Left lobe of liver (tissue), 2 donors: Measurements from ENCODE around the gene PDE1A. TPM values are rescaled to one million over a fixed set of nuclear protein-coding genes. Genes with fewer than 3 reads are reported as not detected.

Source experiments
- ATAC-seq: fragments of 200-7000 bp; cut with Tn5 transposase; one replicate; pipeline ENCODE4 v1.9.1; 2020; ENCODE audit warnings: mild to moderate bottlenecking, moderate library complexity
- DNase-seq: peaks from one replicate; pipeline ENCODE4 v3.0.0-alpha.2; 2020; ENCODE audit warnings: low spot score
- total RNA-seq: library from RNA; stranded (reverse); gene quantifications from one replicate; pipeline ENCODE4 v1.2.1, GENCODE V29; 2021
- donor health status: DM: no; HTN: no; CAD: no; lungs with moderate emphysema.
- donor health status: DM: no; HTN: yes; CAD: no.

Gene PDE1A
- total RNA-seq, 1 donor from 2014 or later, result 1.1 TPM

DNA sequence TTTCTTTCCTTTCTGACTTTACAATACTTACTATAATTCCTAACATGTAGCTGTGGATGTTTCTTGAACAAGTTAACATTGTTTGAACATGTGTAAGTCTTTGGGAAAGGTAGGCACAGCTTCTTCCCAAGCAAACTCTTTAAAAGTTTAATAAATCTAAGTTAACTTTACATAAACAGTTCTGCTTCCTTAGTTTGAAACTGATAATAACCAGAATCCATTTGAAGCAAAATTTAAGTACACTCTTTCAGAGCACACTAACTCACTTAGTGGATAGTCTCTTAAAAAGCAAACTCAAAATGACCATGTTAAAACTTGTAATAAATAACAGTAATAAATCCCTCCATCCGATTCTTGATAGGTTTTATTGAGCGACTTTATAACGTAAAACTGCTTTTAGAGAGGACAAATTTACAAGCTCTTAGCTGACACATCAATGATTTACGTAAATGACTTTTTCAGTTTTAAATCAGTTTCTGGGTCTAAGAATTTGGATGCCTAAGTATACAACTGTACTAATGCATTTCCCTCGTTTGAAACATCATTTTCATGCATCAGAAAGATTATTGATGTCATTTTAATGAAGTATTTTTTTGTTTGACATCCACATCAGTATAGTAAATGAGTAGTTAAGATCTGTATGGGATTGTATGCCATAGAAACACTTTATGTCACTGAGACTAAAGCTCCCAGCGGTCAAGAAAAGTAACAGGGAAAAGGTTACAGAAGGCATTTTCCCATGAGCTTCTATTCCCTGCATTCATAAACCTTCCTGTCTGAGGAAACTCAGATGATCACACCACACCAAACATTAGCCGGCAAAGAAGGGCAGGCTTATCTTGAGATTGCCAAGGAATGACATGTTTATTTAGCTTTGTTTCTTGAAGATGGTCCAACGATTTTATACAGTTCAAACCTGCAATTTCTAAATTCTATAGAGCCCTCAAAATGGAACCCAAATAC is 67.5 kb downstream of the PDE1A start:
- ATAC-seq (no peak), DNase-seq (no peak)

DNA sequence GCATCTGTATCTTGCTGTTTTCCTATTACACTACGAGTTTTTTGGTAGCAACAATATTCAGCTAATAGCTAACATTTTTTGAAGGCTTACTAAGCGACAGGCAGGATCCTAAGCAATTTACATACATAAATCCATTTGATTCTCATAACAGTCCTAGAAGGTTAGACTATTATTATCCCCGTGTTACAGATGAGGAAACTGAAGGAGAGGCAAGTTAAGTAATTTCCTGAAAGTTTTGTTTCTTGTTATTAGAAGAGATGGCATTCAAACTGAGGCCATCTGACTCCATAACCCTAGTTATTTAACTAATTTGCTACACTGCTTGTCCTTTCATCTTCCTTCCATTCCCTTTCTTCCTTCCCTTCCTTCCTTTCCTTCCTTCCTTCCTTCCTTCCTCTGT is 68.2 kb downstream of the PDE1A start:
- no peak for ATAC-seq
- no peak for DNase-seq

DNA sequence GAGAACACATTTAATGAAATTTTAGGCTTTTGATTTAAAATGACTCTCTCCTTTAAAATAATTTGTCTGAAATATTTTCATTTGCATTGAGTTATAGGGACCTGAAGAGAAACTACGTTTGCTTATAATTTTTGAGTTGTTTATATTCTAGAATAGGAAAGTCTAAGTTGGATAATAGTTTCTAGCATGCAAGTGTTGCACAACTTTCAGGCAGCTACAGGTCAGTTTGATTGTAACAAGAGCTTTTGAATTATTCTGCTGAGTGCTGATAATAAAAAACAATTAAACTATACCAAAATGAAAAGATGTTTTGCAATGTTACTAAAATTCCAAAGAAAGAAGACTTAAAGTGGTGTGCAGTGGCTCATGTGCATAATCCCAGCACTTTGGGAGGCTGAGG is 71.0 kb downstream of the PDE1A start:
- DNase-seq (no peak), ATAC-seq (no peak)

DNA sequence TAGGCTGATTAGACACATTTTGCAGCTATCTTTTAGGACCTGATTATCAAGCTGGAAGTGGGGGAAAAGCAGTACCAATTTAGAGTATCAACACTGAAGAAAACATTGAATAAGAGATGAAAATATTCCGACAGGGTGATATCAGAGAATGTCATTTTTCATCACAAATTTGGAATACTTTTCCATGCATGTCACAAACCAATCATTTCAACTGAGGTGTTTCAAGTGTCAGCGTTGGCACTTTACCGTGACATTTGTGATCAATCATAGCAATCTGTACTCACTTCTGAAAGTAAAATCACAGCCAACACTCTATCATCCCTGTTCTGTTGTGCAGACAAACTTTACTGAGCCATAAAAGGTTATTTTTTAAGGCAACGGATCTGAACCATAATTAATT is 75.4 kb downstream of the PDE1A start:
- DNase-seq, result no peak
- no peak for ATAC-seq

DNA sequence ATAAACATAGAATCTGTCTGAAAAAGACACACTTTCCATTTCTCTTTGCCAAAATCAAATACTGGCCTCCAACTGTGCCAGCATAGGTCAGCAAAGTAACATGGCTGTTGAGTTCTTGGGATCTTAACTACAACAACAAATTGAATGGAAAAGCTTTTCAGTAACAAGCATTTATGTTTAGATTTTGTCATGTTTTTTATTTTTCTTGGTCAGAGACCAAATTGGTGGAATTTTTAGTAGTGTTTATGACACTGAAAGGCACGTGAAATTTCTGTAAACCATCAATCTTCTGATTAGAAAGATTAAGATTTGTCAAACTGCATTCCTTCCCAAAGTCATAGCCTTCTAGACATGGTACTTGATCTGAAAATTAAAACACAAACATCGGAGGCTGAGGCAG is 77.6 kb downstream of the PDE1A start:
- DNase-seq (no peak), ATAC-seq (no peak)

DNA sequence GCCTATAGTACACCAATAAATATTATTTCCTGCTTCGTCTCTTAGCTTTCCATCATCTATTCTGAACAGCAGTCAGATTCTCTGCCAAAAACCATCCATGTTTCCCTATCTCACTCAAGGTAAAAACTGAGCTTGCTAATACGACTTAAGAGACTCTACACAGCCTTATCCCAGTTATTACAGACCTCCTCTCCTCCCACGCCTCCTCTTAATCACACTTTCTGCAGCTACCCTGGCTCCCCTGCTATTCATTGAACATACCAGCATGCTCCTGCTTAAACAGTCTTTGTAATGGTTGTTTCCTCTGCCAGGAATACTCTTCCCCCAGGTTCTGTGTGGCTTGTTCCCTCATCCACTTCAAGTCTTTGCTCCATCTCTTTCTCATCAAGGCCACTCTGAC is 81.5 kb downstream of the PDE1A start:
- ATAC-seq (no peak), DNase-seq (no peak)

DNA sequence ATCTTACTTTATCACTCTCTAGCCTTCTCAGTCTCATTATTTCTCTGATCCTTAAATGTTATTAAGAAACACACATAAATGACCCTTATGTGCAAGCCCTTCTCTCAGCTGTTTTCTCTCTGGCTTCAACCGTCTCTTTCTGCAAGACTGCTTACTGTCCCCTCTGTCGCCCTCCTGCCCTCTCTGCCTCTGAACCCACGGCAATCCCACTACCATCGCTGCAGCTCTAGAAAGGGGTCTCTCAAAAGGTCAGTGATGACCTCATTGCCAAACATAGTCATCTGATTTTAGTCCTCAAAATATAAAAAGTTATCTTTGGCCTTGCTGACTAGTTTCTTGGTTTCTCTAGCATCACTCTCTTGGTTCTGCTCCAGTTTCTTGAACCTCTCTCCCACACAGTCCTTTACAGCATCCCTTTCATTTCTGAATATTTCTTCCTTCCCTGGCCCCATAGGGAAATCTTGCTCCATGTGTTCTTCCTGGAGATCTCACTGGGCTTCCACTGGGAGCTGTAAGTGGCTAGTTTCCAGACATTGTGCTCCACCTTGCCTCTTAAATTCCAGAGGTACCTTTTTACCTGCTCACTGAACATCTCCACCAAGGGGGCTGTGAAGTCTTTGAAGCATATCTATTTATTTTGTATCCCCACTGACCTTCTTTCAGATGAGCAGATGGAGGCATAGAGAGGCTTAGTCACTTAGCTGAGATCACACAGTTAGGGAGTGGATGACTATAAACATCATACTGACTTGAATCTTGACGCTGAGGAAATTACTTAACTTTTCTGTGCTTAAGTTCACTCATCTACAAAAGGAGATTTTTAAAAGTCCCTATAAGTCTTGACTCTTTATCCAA is 96.2 kb downstream of the PDE1A start:
- no peak for ATAC-seq
- no peak for DNase-seq

DNA sequence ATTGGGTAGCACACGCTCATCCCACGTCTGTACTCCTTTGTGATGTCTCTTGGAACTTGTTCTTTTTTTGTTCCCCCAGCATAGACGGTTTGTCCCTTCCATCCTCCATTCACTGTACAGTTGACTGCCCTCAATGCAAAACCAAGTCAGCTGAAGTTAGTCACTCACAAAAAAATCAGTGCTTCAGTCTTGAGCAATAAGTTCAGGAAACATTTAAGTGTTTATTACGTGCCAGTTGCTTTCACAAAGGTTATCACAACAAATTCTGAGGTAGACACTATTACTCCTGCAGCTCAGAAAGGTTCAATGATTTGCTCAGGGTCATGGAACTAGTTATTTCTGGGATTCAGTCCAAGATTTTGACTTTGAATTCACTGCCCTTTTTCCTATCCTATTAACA is 102.2 kb downstream of the PDE1A start:
- DNase-seq (no peak), ATAC-seq (no peak)

DNA sequence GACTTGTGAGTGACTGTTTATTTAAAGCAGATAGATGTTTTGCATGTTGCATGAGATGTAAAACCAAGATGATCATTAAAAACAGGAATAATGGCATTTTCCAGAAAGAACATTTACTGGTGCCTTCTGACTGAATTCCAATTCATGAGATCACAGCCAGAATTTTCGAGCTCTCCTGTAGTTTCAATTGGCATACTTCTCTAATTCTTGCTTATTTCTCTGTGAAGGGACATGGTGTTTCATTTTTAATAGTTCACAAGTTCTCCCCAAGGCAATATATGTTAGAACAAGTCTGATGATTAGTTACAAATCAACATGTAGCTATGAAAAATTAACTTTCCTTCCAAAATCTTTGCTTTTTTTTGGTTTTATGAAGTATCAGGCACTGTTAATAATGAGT is 105.7 kb downstream of the PDE1A start:
- DNase-seq, result no peak
- no peak for ATAC-seq

DNA sequence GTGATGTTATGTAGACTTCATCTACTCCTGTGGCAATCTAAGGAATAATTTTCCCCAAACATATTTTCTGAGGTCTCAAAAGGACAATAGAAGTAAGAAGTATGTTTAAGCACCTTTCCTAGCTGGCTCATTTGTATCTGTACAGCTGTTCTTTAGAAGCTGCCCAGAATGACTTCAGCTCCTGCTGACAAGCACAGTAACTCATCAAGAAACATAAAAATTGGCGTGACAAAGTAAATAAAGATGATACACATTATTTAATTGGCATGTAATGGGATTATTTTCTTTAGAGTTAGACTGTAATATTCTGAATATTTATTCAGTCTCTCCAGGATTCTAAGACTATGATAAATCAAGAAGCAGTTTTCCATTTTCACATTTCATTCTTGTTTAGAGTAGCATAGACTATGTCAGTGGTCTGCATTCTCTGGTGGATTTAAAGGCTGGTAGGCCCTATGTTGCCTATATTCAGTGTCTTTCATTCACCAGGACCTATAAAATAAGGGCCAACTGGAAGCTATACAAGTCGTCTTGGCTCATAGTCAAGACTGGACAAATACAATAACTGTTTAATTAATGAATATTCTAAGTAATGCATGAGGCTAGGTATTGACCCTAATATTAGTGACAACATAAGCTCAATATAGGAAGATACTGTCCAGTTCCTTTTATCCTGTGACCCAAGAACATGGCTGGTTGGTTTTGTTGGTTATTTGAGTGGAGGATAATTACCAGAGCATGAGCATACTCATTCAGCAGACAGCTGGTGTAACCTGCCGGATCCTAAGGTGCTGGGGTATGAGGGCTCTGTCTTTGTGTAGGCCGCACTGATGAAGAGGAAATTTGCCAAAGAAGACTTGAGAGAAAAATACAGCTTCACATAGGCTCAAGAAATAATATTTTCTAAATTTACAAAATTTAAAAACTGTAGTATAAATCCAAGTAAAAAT is 107.0 kb downstream of the PDE1A start:
- DNase-seq (no peak), ATAC-seq (no peak)

DNA sequence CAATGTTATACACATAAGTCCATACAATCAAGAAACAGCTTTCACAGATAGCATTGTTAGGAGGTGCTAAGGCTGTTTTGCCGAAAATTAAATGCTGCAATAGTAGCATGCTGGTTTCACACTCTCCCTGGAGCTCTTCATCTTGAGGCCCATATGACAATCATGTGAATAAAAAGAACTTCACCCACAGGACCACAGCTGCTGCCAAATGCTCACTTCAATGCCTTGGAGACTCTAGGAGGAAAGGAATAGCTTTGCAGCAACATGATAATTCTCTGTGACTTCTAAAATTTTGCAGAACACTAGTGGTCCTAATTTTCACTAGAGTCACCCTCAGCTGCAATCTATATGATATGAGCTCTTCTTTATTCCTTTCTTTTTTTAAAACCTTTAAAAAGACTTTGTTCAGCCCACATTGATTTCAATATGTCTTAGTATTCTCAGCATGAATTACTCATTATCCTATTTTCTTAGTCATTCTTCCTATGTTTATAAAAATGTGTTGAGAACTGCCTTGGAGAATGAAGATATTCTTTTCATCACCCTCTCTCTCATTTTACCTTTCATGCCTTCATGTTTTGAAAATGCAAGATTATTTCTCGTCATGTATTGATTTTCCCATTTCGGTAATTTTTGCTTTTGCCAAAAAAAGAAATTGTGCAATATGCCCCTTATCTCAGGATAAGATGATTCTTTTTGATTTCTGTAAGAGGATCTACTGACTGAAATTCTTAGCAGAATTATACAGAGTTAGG is 108.2 kb downstream of the PDE1A start:
- ATAC-seq (no peak), DNase-seq (no peak)

DNA sequence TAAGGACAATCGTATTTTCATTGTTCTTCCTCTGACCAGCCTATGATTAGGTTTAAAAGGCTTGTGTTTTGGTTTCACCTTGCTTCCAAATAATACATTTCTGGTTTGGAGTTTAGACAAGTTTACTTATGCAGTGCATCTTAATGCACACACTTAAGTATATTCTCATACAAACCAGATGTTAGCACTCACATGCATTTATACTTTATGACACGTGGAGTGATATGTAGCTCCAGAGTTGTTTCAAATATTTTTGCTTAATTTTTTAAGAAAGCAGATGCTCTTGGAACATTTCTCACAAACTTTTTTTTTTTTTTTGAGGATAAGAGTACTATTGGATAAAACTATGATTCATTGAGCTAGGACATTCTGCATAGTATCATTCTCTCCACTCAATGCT is 109.9 kb downstream of the PDE1A start:
- ATAC-seq (no peak), DNase-seq (no peak)

DNA sequence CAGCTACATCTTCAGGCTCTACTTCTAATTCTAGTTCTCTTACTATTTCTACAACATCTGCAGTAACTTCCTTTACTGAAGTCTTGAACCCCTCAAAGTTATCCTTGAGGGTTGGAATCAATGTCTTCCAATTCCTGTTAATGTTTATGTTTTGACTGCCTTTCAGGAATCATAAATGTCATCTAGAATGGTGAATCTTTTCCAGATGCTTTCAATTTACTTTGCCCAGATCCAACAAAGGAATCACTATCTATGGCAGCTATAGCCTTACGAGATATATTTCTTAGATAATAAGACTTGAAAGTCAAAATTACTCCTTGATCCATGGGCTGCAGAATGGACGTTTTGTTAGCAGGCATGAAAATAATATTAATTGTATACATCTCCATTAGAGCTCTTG is 123.9 kb downstream of the PDE1A start:
- no peak for ATAC-seq
- no peak for DNase-seq

DNA sequence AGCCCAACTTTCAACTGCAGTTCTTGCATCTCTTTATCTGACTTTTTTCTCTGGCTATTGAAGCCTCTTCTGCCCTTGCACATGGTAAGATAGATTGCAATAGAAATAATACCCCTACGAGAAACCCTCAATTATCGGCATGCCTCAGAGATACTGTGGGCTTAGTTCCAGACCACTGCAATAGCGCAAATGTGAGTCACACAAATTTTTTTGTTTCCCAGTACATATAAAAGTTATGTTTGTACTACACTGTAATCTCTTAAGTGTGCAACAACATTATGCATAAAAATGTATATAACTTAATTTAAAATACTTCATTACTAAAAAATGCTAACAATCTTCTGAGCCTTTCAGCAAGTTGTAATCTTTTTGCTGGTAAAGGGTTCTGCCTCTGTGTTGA is 124.7 kb downstream of the PDE1A start:
- no peak for ATAC-seq
- DNase-seq, result no peak

DNA sequence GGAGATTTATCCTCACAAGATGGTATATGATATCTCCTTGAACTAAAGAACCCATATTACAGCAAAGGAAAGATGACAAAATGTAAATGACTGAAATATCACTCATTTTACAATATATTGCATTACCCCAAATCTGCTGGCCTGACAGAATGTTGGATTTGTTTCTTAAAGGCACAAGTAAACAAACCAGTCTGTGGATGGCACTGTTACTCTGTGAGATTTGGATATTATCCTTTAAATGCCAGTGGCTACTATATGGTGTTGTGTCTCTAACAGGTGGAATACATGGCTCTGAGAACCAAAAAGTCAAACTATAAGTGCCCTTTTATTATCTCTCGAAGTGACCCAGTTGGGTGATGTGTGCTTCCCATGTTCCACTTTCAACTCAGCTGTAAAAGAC is 125.7 kb downstream of the PDE1A start:
- ATAC-seq (no peak), DNase-seq (no peak)

DNA sequence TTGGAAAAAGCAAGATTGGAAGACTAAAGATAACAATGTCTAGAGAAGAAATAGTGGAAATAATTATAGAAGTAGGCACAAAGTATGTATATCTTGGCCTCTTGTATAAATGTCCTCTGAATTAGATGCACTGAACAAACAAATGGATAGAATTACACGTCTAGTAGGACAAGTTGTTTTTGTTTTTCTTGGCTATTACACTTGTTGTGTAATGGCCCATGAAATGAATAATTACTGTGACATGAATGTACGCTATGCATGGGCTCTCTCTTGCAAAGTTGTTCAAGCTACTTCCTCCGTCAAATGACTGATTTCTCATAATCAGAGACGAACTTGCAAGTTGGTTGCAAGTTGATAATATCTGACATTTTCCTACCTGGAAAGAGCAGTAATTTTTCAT is 126.2 kb downstream of the PDE1A start:
- DNase-seq (no peak), ATAC-seq (no peak)

DNA sequence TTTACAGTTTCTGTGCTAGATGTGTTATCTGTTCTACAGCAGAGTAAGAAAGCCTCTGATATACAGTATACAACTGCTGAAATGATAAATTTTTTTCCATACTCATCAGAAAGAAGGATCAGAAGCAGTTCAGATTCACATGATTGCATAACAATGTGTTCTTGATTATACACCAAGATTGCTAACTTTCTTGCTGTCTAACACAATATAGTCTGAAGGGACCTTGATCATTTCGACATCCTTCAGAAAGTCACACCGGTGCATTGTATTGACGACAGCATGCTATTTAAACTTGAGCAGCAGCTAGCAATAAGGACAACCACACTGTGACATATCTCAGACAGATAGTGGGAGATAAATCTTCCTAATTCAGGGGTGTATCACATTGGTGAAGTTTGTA is 127.2 kb downstream of the PDE1A start:
- no peak for ATAC-seq
- DNase-seq, result no peak

DNA sequence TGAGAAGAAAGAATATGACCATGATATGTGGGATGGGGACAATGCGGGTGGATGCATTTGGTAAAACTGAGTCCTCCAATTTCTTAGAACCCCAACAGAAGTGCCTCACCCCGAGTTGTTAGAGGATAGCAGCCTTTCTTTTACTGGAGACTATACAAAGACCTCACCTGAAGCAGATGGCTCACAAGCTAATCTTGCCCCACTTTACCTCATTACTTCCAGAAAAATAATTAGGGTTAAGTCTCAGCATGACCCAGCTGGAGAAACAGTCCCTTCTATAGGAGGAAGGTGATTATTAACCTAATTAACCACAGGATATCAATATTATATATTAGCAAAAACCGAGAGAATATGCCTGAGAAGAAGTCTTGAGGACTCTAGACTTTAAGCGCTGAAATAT is 128.4 kb downstream of the PDE1A start:
- no peak for ATAC-seq
- no peak for DNase-seq

DNA sequence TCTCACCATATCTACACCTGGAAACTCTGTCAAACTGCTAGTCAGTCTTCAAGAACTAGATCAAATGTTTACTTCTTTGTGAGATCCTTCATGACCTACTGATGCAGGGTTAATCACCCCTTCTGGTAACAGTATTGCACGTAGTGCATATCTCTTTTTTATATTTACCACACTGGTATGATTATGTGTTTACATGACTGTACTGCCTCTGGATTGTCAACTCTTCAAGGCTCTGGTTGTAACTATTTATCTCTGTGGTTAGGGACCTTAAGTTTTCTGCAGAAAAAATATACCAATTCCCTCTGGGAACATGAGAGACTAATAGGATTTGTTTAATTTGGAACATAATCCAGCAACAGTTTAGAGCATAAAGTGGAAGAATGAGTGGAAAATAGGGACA is 135.5 kb downstream of the PDE1A start:
- no peak for ATAC-seq

DNA sequence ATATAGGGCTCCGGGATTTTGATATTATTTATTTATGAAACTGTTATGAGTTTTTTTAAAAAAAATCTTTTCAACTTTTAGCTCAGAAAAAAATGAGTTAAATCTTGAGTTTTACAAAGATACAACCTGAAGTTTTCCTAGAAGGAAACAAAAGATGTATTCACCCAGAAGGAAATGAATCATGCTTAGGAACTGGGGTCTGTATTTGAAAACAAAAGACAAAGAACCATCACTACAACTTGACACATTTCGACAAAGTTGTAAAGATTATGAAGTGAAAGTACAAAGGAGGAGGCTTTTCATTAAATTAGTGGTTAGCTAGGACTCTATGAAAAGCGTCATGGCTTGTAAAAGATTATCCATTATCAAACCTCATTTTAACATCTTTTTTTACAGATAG is 143.3 kb downstream of the PDE1A start:
- no peak for ATAC-seq
- DNase-seq, result no peak

More for the DNA sequence above, 135.5 kb downstream of the PDE1A start:
- no peak for DNase-seq
